PC-3 (cell line): ENCODE results near the gene JAML. TPM values are rescaled to one million over a fixed set of nuclear protein-coding genes. Genes with fewer than 3 reads are reported as not detected.

Experiments used
- ATAC-seq: fragments of 200-7000 bp; cut with Tn5 transposase; 2 replicates; pipeline ENCODE4 v1.9.1; 2020; ENCODE audit warnings: mild to moderate bottlenecking, moderate library complexity
- BruUV-seq: library from RNA; stranded (reverse); fragments of 400-500 nt; replicated peaks from 2 replicates; lab custom pipeline; 2021; lab: Mats Ljungman, UMichigan
- CTCF ChIA-PET: fragments of 300-600 bp; sonication (Branson Sonifier 250); formaldehyde crosslinking; loops from one replicate; lab custom pipeline; 2022; ENCODE audit warnings: antibody characterized with exemption; lab: Charles Lee
- POLR2A ChIA-PET: fragments of 300-600 bp; sonication (Branson Sonifier 250); formaldehyde crosslinking; loops from one replicate; lab custom pipeline; 2022; ENCODE audit warnings: antibody characterized with exemption; ENCODE audit not compliant: unreplicated experiment; lab: Charles Lee
- DNase-seq: peaks from one replicate; pipeline ENCODE4 v3.0.0-alpha.2; 2015
- H2AFZ ChIP-seq: fragments of 300-600 bp; sonication (generic); 2 replicates; pipeline ENCODE4 v1.6.0; 2016; ENCODE audit warnings: antibody characterized with exemption, low read length
- H3F3A ChIP-seq: fragments of 300-600 bp; sonication (generic); one replicate; pipeline ENCODE4 v1.6.0; 2017; ENCODE audit warnings: antibody characterized with exemption, low read length, control low read depth, mild to moderate bottlenecking; ENCODE audit not compliant: unreplicated experiment
- H3K27ac ChIP-seq: fragments of 300-600 bp; sonication (generic); 2 replicates; pipeline ENCODE4 v1.5.1; 2016; ENCODE audit warnings: mild to moderate bottlenecking, low read length
- H3K27me3 ChIP-seq: fragments of 300-600 bp; sonication (generic); 2 replicates; pipeline ENCODE4 v1.6.1; 2016; ENCODE audit warnings: low read length, mixed read lengths
- H3K36me3 ChIP-seq: fragments of 300-600 bp; sonication (generic); 2 replicates; pipeline ENCODE4 v1.6.1; 2016; ENCODE audit warnings: low read depth, mixed run types, low read length, mixed read lengths
- H3K4me1 ChIP-seq: fragments of 300-600 bp; sonication (generic); 2 replicates; pipeline ENCODE4 v1.5.1; 2016; ENCODE audit warnings: low read length; ENCODE audit not compliant: insufficient read depth
- H3K4me2 ChIP-seq: fragments of 300-600 bp; sonication (generic); 2 replicates; pipeline ENCODE4 v1.6.0; 2016; ENCODE audit warnings: low read length
- H3K4me3 ChIP-seq: fragments of 300-600 bp; sonication (generic); 2 replicates; pipeline ENCODE4 v1.5.1; 2016; ENCODE audit warnings: mild to moderate bottlenecking, low read length, mixed read lengths
- H3K79me2 ChIP-seq: fragments of 300-600 bp; sonication (generic); 2 replicates; pipeline ENCODE4 v1.6.1; 2017; ENCODE audit warnings: low read length, mixed read lengths
- H3K9ac ChIP-seq: fragments of 300-600 bp; sonication (generic); 2 replicates; pipeline ENCODE4 v1.6.0; 2016; ENCODE audit warnings: mild to moderate bottlenecking, low read length
- H3K9me2 ChIP-seq: fragments of 300-600 bp; sonication (generic); replicated peaks from 2 replicates; pipeline ENCODE4 v1.6.1; 2016; ENCODE audit warnings: mixed run types, low read length, mixed read lengths
- H3K9me3 ChIP-seq: fragments of 300-600 bp; sonication (generic); 2 replicates; pipeline ENCODE4 v1.6.1; 2016; ENCODE audit warnings: low read length, mixed read lengths
- H4K20me1 ChIP-seq: fragments of 300-600 bp; sonication (generic); 2 replicates; pipeline ENCODE4 v1.6.1; 2016; ENCODE audit warnings: low read length, mixed read lengths
- EZH2 ChIP-seq: fragments of 300-600 bp; sonication (generic); IDR thresholded peaks from one replicate; pipeline ENCODE4 v1.6.1; 2017; ENCODE audit warnings: antibody characterized with exemption, mild to moderate bottlenecking, low read length; ENCODE audit not compliant: unreplicated experiment
- EZH2phosphoT487 ChIP-seq: fragments of 300-600 bp; sonication (generic); IDR thresholded peaks from 2 replicates; pipeline ENCODE4 v1.6.1; 2018; ENCODE audit warnings: mild to moderate bottlenecking, antibody characterized with exemption, low read length, borderline replicate concordance
- intact Hi-C: fragments of 100-400 bp; cut with micrococcal nuclease; formaldehyde crosslinking; loops from 2 replicates; pipeline ENCODE4 v1.9.0; 2023
- total RNA-seq: library from RNA; depleted of rRNA; stranded (reverse); fragments of >200 nt; gene quantifications from 2 replicates; pipeline ENCODE4 v1.2.3, GENCODE V29; 2014
- TF ChIP-seq, protein P1 (sequence below): fragments of 300-600 bp; sonication (generic); conservative IDR thresholded peaks from 2 replicates; pipeline ENCODE4 v1.5.1; 2017; ENCODE audit warnings: antibody characterized with exemption, low read depth, mild to moderate bottlenecking, low read length

The JAML gene
- total RNA-seq, 1 experiment from 2014 or later = not detected

DNA sequence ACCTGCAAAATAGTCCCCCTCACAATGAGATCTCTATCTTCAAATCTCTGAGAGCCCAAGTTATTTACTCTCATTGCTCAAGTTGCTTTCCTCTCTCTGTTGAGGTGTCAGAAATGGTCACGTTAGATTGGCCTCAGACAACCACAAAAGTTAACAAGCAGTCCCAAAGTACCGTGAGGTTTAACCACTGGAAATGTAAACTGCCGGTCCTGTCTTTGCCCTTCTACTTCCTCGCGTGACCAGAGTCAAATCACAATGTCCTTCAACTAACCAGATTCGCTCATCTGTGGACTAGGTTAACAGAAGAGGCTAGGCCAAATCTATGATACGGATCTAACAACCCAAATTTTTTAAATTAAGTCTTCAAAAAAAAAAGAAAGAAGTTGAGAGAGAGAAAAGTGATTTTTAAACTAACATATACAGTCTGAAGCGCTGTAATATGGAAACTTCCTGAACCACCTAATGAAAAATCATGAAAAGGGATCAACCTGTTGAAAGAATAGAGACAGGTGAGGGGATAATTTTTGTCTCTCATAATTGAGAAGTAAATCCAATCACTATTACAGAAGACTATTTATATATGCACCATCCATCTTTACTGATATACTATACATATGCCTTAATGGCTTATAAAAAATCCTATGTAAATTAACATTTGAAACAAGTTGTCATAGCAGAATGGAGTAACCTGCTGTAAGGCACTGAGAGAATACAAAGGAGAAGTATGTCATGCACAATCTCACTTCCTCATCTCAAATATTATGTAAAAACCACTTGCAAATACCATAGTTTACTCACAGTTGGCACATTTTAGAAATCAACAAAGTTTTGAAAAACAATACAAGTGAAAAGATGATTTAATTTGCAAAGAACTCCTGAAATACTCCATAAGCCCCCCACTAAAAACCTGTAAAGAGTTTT, 3.3 kb upstream of the JAML start:
- no peak overlapping the region for H3K27ac ChIP-seq
- H3K9me2 ChIP-seq = no peaks in the 10 kb centered on the region
- no peaks in the 10 kb centered on the region for H3K9me3 ChIP-seq
- ChIA-PET POLR2A (no interaction called here), CTCF (no interaction called here)
- H3K9ac ChIP-seq = no peak overlapping the region
- ATAC-seq = no peak
- H3K4me3 ChIP-seq = no peak overlapping the region
- no peaks in the 10 kb centered on the region for H3K27me3 ChIP-seq
- no peak for DNase-seq
- no peak overlapping the region for H2AFZ ChIP-seq
- TF ChIP-seq EZH2 = no peak
- no peak for TF ChIP-seq EZH2phosphoT487
- TF ChIP-seq, protein P1, sequence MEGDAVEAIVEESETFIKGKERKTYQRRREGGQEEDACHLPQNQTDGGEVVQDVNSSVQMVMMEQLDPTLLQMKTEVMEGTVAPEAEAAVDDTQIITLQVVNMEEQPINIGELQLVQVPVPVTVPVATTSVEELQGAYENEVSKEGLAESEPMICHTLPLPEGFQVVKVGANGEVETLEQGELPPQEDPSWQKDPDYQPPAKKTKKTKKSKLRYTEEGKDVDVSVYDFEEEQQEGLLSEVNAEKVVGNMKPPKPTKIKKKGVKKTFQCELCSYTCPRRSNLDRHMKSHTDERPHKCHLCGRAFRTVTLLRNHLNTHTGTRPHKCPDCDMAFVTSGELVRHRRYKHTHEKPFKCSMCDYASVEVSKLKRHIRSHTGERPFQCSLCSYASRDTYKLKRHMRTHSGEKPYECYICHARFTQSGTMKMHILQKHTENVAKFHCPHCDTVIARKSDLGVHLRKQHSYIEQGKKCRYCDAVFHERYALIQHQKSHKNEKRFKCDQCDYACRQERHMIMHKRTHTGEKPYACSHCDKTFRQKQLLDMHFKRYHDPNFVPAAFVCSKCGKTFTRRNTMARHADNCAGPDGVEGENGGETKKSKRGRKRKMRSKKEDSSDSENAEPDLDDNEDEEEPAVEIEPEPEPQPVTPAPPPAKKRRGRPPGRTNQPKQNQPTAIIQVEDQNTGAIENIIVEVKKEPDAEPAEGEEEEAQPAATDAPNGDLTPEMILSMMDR = no peak
- no peaks in the 10 kb centered on the region for H3K79me2 ChIP-seq
- no peak overlapping the region for H3K4me2 ChIP-seq
- intact Hi-C loops = no loop called here
- no peaks in the 10 kb centered on the region for H3K36me3 ChIP-seq
- H3F3A ChIP-seq = no peaks in the 10 kb centered on the region
- H4K20me1 ChIP-seq = no peaks in the 10 kb centered on the region
- BruUV-seq = no TSS peak
- H3K4me1 ChIP-seq = peaks cover 20% of the 10 kb centered on the region

DNA sequence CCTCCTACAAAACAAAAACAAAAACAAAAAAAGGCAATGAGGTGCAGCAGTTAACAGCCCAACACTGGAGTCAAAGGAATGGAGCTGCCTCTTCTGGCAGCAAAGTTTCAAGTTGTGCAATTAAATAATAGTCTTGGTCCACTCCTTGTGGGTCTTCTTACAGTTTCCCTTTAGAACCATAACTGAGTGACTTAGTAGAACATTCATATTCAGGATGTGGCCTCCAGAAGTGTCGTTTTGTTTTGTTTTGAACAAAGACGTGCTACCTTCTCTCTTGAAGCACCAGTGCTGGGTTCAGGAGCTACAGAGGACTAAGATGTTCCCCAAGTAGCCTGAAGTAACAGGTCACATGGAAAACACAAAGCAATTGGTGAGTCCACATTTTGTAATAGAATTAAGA, 2.0 kb upstream of the JAML start:
- DNase-seq = no peak
- Histone ChIP-seq H3K4me3 (no peak overlapping the region), H3K27ac (no peak overlapping the region), H3K9me3 (no peaks in the 10 kb centered on the region), H3K9ac (no peak overlapping the region), H3K79me2 (no peaks in the 10 kb centered on the region), H4K20me1 (no peaks in the 10 kb centered on the region), H3K36me3 (no peaks in the 10 kb centered on the region), H3K9me2 (no peaks in the 10 kb centered on the region), H3F3A (no peaks in the 10 kb centered on the region), H3K27me3 (no peaks in the 10 kb centered on the region), H3K4me1 (peaks cover 15% of the 10 kb centered on the region), H2AFZ (no peak overlapping the region), H3K4me2 (no peak overlapping the region)
- CTCF ChIA-PET = no interaction called here
- intact Hi-C loops = no loop called here
- no peak for TF ChIP-seq EZH2
- no peak for TF ChIP-seq EZH2phosphoT487
- TF ChIP-seq, protein P1 = no peak
- no TSS peak for BruUV-seq
- POLR2A ChIA-PET = interaction anchor here (0.6 kb wide), 1 partner anchor 16 kb away, joined by 6 read pairs; no protein-coding TSS in a partner anchor
- ATAC-seq = no peak

DNA sequence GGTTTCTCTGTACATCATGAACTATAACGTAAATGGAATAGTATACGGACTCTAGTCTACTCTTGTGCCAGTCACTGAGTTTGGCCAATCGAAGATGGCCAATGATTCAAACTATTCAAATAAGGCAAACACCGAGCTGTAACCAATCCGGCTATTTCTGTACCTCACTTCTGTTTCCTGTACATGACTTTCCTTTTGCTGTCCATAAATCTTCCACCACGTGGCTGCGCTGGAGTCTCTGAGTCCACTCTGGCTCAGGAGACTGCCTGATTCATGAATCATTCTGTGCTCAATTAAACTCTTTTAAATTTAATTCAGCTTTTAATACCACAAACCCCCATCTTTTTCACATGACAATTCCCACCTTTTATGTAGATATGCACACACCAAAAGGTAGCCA, 1.5 kb upstream of the JAML start:
- Histone ChIP-seq H3K9me3 (no peaks in the 10 kb centered on the region), H3K36me3 (no peaks in the 10 kb centered on the region), H3K27me3 (no peaks in the 10 kb centered on the region), H4K20me1 (no peaks in the 10 kb centered on the region), H3K4me2 (no peak overlapping the region), H3K4me1 (peaks cover 15% of the 10 kb centered on the region), H3K27ac (no peak overlapping the region), H3F3A (no peaks in the 10 kb centered on the region), H3K9ac (no peak overlapping the region), H2AFZ (no peak overlapping the region), H3K4me3 (no peak overlapping the region), H3K79me2 (no peaks in the 10 kb centered on the region), H3K9me2 (no peaks in the 10 kb centered on the region)
- no peak for DNase-seq
- TF ChIP-seq EZH2 (no peak), EZH2phosphoT487 (no peak)
- TF ChIP-seq, protein P1 = no peak
- no peak for ATAC-seq
- ChIA-PET POLR2A (no interaction called here), CTCF (no interaction called here)
- no TSS peak for BruUV-seq
- intact Hi-C loops = no loop called here
